ENCODE measurements around the gene MCUB. TPM values are rescaled to one million over a fixed set of nuclear protein-coding genes. Genes with fewer than 3 reads are reported as not detected.
"Not testable (repeated sequence)": the region's sequence is repeated elsewhere in the genome, so short reads cannot be mapped to it uniquely, and the experiment has no call there.

The MCUB gene
- total and polyA plus RNA-seq, 2 donors (not counting 3 experiments of a cell fraction or from before 2014, with no cell fraction given), result 32.5 to 53.8 TPM

DNA sequence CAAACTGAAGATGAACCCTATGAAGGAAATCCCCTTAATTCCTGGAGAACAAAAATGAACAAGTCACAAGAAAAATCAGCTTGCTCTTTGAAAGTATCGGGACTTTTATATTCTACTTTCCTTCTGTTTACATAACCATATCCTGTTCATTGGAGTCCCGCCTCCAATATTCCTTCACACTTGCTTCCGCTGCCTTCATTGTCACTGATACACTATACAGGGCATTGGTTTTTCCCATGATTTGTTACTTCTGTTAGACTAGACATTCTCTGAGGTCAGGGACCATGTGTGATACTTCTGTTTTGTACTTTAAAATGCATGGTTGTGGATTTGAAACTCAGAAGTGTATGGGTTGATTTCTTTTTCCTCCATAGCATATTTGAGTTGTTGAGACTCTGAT is 18.8 kb downstream of the MCUB start:
- no peaks in the 10 kb centered on the region for H3K9me3 ChIP-seq (replicated peaks; ENCODE audit: control insufficient read depth, insufficient read depth, low read length)
- no peaks in the 10 kb centered on the region for H4K20me1 ChIP-seq (replicated peaks; ENCODE audit: control insufficient read depth, extremely low read depth, insufficient read depth, low read length)
- peaks cover 15% of the 10 kb centered on the region for H3K4me1 ChIP-seq (ENCODE audit: control insufficient read depth, extremely low read depth, insufficient read depth, low read length)
- H2AFZ ChIP-seq (ENCODE audit: low read depth, low read length), result no peak overlapping the region
- H3K9ac ChIP-seq (replicated peaks; ENCODE audit: extremely low read depth, insufficient read depth, low read length), result no peak overlapping the region
- FAIRE-seq (no peak), DNase-seq (ENCODE audit: low read depth, low spot score) (peak; percentile 51)
- dilution Hi-C loops (cut with MboI; ENCODE audit: extremely low pct_ligation_motif_present, low sequenced_read_pairs) (no loop called here), intact Hi-C loops (cut with micrococcal nuclease) (loop anchor here (5.0 to 10.0 kb wide), 2 partner anchors 396 to 953 kb away; no protein-coding TSS in a partner anchor)
- no peak for TF ChIP-seq JUN (IDR thresholded peaks at IDR 0.05; ENCODE audit: borderline replicate concordance, insufficient read depth, insufficient read length, low read depth)
- TF ChIP-seq POLR2A (IDR thresholded peaks at IDR 0.05; ENCODE audit: low read depth, low read length), result no peak
- no peak for TF ChIP-seq EZH2 (IDR thresholded peaks at IDR 0.05; ENCODE audit: borderline replicate concordance, low read depth, low read length, severe bottlenecking)
- H3K27me3 ChIP-seq (ENCODE audit: control insufficient read depth in 2 of 2, insufficient read depth in 2 of 2, low read length in 2 of 2), result no peaks in the 10 kb centered on the region
- H3K4me3 ChIP-seq (replicated peaks in 1 of 3; ENCODE audit: insufficient read depth in 1 of 3, low read depth in 1 of 3, low read length in 3 of 3), result no peak overlapping the region
- H3K27ac ChIP-seq (ENCODE audit: insufficient read depth, low read depth, low read length), result peak overlapping the region; percentile 11
- no peaks in the 10 kb centered on the region for H3K79me2 ChIP-seq (ENCODE audit: control insufficient read depth, insufficient read depth, low read length)
- BruUV-seq (replicated peaks), result no TSS peak
- CTCF ChIA-PET, result interaction anchor here (0.9 kb wide), 1 partner anchor 74 kb away, joined by 4 read pairs; no protein-coding TSS in a partner anchor
- no peaks in the 10 kb centered on the region for H3K36me3 ChIP-seq (ENCODE audit: control insufficient read depth in 2 of 2, extremely low read depth in 1 of 2, insufficient read depth in 2 of 2, low read length in 2 of 2)
- H3K4me2 ChIP-seq (ENCODE audit: insufficient read depth, low read length), result no peak overlapping the region
- POLR2A ChIA-PET, result no interaction called here
- no peaks in the 10 kb centered on the region for H3K9me1 ChIP-seq (replicated peaks; ENCODE audit: control insufficient read depth, extremely low read depth, insufficient read depth, low read length)

DNA sequence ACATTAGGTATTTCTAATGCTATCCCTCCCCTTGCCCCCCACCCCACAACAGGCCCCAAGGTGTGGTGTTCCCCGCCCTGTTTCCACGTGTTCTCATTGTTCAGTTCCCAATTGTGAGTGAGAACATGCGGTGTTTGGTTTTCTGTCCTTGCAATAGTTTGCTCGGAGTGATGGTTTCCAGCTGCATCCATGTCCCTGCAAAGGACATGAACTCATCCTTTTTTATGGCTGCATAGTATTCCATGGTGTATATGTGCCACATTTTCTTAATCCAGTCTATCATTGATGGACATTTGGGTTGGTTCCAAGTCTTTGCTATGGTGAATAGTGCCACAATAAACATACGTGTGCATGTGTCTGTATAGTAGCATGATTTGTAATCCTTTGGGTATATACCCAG is 20.0 kb downstream of the MCUB start:
- DNase-seq (ENCODE audit: low read depth, low spot score); H3K9me3 ChIP-seq (replicated peaks; ENCODE audit: control insufficient read depth, insufficient read depth, low read length); BruUV-seq (replicated peaks); H3K27me3 ChIP-seq (ENCODE audit: control insufficient read depth in 2 of 2, insufficient read depth in 2 of 2, low read length in 2 of 2); dilution Hi-C loops (cut with MboI; ENCODE audit: extremely low pct_ligation_motif_present, low sequenced_read_pairs); POLR2A ChIA-PET; H3K79me2 ChIP-seq (ENCODE audit: control insufficient read depth, insufficient read depth, low read length); H3K9me1 ChIP-seq (replicated peaks; ENCODE audit: control insufficient read depth, extremely low read depth, insufficient read depth, low read length); H3K27ac ChIP-seq (ENCODE audit: insufficient read depth, low read depth, low read length); H4K20me1 ChIP-seq (replicated peaks; ENCODE audit: control insufficient read depth, extremely low read depth, insufficient read depth, low read length); H3K9ac ChIP-seq (replicated peaks; ENCODE audit: extremely low read depth, insufficient read depth, low read length); H3K36me3 ChIP-seq (ENCODE audit: control insufficient read depth in 2 of 2, extremely low read depth in 1 of 2, insufficient read depth in 2 of 2, low read length in 2 of 2); FAIRE-seq; H3K4me3 ChIP-seq (replicated peaks in 1 of 3; ENCODE audit: insufficient read depth in 1 of 3, low read depth in 1 of 3, low read length in 3 of 3); CTCF ChIA-PET; H2AFZ ChIP-seq (ENCODE audit: low read depth, low read length); H3K4me2 ChIP-seq (ENCODE audit: insufficient read depth, low read length): not testable (repeated sequence)
- intact Hi-C loops (cut with micrococcal nuclease), result loop anchor here (5.0 to 10.0 kb wide), 2 partner anchors 395 to 952 kb away; no protein-coding TSS in a partner anchor
- peaks cover 15% of the 10 kb centered on the region for H3K4me1 ChIP-seq (ENCODE audit: control insufficient read depth, extremely low read depth, insufficient read depth, low read length)

Measured in endothelial cell of umbilical vein (primary cell).